C4-2B (cell line): ENCODE measurements around the gene GIMD1.

ENCODE experiments used
- ZFX ChIP-seq: fragments of 450-650 bp; IDR thresholded peaks from 2 replicates; pipeline ENCODE4 v1.6.1; 2017
- TF ChIP-seq, protein P1 (sequence below): fragments of 450-650 bp; conservative IDR thresholded peaks from 2 replicates; pipeline ENCODE4 v1.5.1; 2017; ENCODE audit warnings: mild to moderate bottlenecking

DNA sequence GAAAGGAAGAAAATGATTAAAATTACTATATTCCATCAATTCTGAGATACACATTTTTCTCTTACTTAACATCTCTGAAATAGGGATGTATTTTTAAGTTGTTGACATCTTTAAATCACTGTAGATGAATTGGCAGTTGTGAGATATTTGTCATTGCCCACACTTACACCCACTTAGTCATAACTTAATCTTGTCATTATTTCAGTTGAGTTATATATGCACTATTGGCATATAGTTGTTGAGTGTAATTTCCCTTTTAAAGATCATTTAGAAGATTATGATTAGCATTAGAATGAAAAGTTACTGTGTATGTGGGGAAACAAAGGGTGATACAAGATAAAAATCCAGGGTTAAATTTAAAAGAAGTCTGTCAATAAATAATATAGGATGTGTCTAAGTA is 50.1 kb downstream of the GIMD1 start:
- TF ChIP-seq, protein P1, sequence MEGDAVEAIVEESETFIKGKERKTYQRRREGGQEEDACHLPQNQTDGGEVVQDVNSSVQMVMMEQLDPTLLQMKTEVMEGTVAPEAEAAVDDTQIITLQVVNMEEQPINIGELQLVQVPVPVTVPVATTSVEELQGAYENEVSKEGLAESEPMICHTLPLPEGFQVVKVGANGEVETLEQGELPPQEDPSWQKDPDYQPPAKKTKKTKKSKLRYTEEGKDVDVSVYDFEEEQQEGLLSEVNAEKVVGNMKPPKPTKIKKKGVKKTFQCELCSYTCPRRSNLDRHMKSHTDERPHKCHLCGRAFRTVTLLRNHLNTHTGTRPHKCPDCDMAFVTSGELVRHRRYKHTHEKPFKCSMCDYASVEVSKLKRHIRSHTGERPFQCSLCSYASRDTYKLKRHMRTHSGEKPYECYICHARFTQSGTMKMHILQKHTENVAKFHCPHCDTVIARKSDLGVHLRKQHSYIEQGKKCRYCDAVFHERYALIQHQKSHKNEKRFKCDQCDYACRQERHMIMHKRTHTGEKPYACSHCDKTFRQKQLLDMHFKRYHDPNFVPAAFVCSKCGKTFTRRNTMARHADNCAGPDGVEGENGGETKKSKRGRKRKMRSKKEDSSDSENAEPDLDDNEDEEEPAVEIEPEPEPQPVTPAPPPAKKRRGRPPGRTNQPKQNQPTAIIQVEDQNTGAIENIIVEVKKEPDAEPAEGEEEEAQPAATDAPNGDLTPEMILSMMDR = no peak
- TF ChIP-seq ZFX = no peak
